H1 (cell line): ENCODE results near the gene DCUN1D2. TPM values are rescaled to one million over a fixed set of nuclear protein-coding genes. Genes with fewer than 3 reads are reported as not detected.

Experiments
- BACH1 ChIP-seq: IDR thresholded peaks from 2 replicates; pipeline ENCODE4 v1.6.1; 2012; ENCODE audit warnings: low read length, improper control_type of control experiment
- BCL11A ChIP-seq, 2 experiments: IDR thresholded peaks; one replicate each; pipeline ENCODE4 v1.6.1; 2011; ENCODE audit warnings: low read depth in 2 of 2, low read length in 2 of 2, mild to moderate bottlenecking in 2 of 2
- CBX5 ChIP-seq: fragments of 300-800, 300-1000 bp; sonication (generic); IDR thresholded peaks from 2 replicates; pipeline ENCODE4 v1.7.1; 2016; ENCODE audit warnings: antibody characterized with exemption, low read length, low read depth
- CHD1 ChIP-seq: IDR thresholded peaks from 2 replicates; pipeline ENCODE4 v1.6.1; 2012; ENCODE audit warnings: low read depth, low read length, improper control_type of control experiment
- EP300 ChIP-seq, 2 experiments: IDR thresholded peaks; 1 replicate in 1 of 2; 2 replicates in 1 of 2; pipeline ENCODE4 v1.6.1; 2011 to 2012; ENCODE audit warnings: low read depth in 2 of 2, low read length in 2 of 2, mild to moderate bottlenecking in 2 of 2, borderline replicate concordance in 1 of 2, inconsistent platforms in 1 of 2, moderate library complexity in 1 of 2
- JUND ChIP-seq: IDR thresholded peaks from 2 replicates; pipeline ENCODE4 v1.6.1; 2011; ENCODE audit warnings: mild to moderate bottlenecking, improper control_type of control experiment, low read length
- KDM1A ChIP-seq: fragments of 200-600, 300-600 bp; sonication (generic); IDR thresholded peaks from 2 replicates; pipeline ENCODE4 v1.7.1; 2016; ENCODE audit warnings: mild to moderate bottlenecking, low read length, borderline replicate concordance
- KDM5A ChIP-seq: fragments of 200-600 bp; IDR thresholded peaks from 2 replicates; pipeline ENCODE4 v1.7.1; 2012; ENCODE audit warnings: mild to moderate bottlenecking, low read length, inconsistent platforms, mixed read lengths
- NANOG ChIP-seq: IDR thresholded peaks from 2 replicates; pipeline ENCODE4 v1.6.1; 2011; ENCODE audit warnings: low read length, low read depth, mild to moderate bottlenecking, inconsistent platforms; ENCODE audit not compliant: insufficient read depth, poor library complexity, severe bottlenecking
- POU5F1 ChIP-seq: IDR thresholded peaks from 2 replicates; pipeline ENCODE4 v1.6.1; 2011; ENCODE audit warnings: low read depth, mild to moderate bottlenecking, low read length, moderate library complexity
- RAD21 ChIP-seq, 2 experiments: IDR thresholded peaks in 1 of 2; conservative IDR thresholded peaks in 1 of 2; 2 replicates each; pipeline ENCODE4 v1.6.1; 2011; ENCODE audit warnings: low read depth in 2 of 2, low read length in 2 of 2, improper control_type of control experiment in 1 of 2, inconsistent platforms in 1 of 2, mild to moderate bottlenecking in 1 of 2, moderate library complexity in 1 of 2
- RBBP5 ChIP-seq: IDR thresholded peaks from 2 replicates; pipeline ENCODE4 v1.7.1; 2012; ENCODE audit warnings: low read depth, mild to moderate bottlenecking, inconsistent platforms, low read length, moderate library complexity, borderline replicate concordance
- SP1 ChIP-seq: IDR thresholded peaks from 2 replicates; pipeline ENCODE4 v1.6.1; 2011; ENCODE audit warnings: low read depth, low read length
- SRF ChIP-seq: IDR thresholded peaks from 2 replicates; pipeline ENCODE4 v1.6.1; 2011; ENCODE audit warnings: mild to moderate bottlenecking, low read depth, low read length, moderate library complexity
- polyA plus RNA-seq, 7 experiments: library from polyadenylated mRNA; depleted of rRNA in 3 of 7; stranded (reverse) in 5 of 7; unstranded in 2 of 7; fragments of >200 nt in 5 of 7; fragments of 200-250 nt in 2 of 7; gene quantifications; 1 replicate in 5 of 7; 2 replicates in 1 of 7; 4 replicates in 1 of 7; pipeline versions ENCODE4 v1.2.1 to v1.2.3, GENCODE V29; 2011 to 2013; ENCODE audit warnings: missing spikeins in 2 of 7, mixed read lengths in 2 of 7
- total RNA-seq: library from RNA; stranded (reverse); fragmentation: NEBNext Ultra II Directional; extraction: Animal tissue kit (Norgen Biotek cat#: 25700); gene quantifications from 2 replicates; pipeline ENCODE4 v1.2.1, GENCODE V29; 2021
- TF ChIP-seq, protein P1 (sequence below), 3 experiments: IDR thresholded peaks; 1 replicate in 2 of 3; 2 replicates in 1 of 3; pipeline versions ENCODE4 v1.5.1 to v1.6.1; 2011; ENCODE audit warnings: low read length in 3 of 3, mild to moderate bottlenecking in 3 of 3, inconsistent platforms in 2 of 3, low read depth in 1 of 3, moderate library complexity in 1 of 3; ENCODE audit not compliant: insufficient read depth in 1 of 3; ENCODE audit errors: control extremely low read depth in 1 of 3
- TF ChIP-seq, protein P2 (sequence below): IDR thresholded peaks from 2 replicates; pipeline ENCODE4 v1.6.1; 2012; ENCODE audit warnings: inconsistent platforms

The DCUN1D2 gene
- total and polyA plus RNA-seq, 2 of the 8 experiments (the other 6 are each of a cell fraction or from before 2014, with no cell fraction given) = 19.5 to 35.3 TPM

DNA sequence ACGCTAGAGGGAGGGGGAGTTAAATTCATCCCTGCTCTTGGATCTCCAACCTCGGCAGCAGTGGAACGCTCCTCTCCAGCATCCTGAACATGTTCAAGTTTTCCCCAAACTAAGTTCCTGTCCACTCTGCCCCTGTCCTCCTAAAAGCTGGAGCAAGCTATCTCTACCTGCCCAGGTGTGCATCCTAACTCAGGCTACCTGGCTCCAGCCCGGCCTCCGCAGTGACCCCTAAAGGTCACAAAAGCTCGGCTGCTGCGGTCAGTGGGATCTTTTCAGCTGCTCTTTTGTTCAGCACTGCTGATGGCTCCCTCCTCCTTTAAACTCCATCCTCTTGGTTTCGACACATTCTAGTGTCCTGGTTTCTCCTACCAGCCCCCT, 1.4 kb downstream of the DCUN1D2 start (continued):
- no peak for TF ChIP-seq POU5F1
- no peak for TF ChIP-seq BACH1
- TF ChIP-seq SP1 = no peak
- no peak for TF ChIP-seq KDM5A
- TF ChIP-seq NANOG = no peak
- TF ChIP-seq CHD1 = no peak
- no peak for TF ChIP-seq JUND
- TF ChIP-seq BCL11A (IDR thresholded peaks at IDR 0.05; ENCODE audit: low read depth in 2 of 2, low read length in 2 of 2) = no peak
- TF ChIP-seq RBBP5 = no peak
- TF ChIP-seq, protein P1, sequence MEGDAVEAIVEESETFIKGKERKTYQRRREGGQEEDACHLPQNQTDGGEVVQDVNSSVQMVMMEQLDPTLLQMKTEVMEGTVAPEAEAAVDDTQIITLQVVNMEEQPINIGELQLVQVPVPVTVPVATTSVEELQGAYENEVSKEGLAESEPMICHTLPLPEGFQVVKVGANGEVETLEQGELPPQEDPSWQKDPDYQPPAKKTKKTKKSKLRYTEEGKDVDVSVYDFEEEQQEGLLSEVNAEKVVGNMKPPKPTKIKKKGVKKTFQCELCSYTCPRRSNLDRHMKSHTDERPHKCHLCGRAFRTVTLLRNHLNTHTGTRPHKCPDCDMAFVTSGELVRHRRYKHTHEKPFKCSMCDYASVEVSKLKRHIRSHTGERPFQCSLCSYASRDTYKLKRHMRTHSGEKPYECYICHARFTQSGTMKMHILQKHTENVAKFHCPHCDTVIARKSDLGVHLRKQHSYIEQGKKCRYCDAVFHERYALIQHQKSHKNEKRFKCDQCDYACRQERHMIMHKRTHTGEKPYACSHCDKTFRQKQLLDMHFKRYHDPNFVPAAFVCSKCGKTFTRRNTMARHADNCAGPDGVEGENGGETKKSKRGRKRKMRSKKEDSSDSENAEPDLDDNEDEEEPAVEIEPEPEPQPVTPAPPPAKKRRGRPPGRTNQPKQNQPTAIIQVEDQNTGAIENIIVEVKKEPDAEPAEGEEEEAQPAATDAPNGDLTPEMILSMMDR (IDR thresholded peaks at IDR 0.05; ENCODE audit: control extremely low read depth in 1 of 3, insufficient read depth in 1 of 3, low read depth in 1 of 3, low read length in 3 of 3) = peak; percentile 40 to 70 (median 64); a peak in 3 of 4 replicates
- TF ChIP-seq CBX5 = no peak
- peak; percentile 15 to 33; a peak in 3 of 4 replicates for TF ChIP-seq RAD21 (IDR thresholded peaks at IDR 0.05 in 1 of 2, conservative IDR thresholded peaks at IDR 0.05 in 1 of 2; ENCODE audit: low read depth in 2 of 2, low read length in 2 of 2)
- TF ChIP-seq EP300 (IDR thresholded peaks at IDR 0.05; ENCODE audit: borderline replicate concordance in 1 of 2, low read depth in 2 of 2, low read length in 2 of 2) = no peak
- no peak for TF ChIP-seq SRF
- no peak for TF ChIP-seq KDM1A
- TF ChIP-seq, protein P2, sequence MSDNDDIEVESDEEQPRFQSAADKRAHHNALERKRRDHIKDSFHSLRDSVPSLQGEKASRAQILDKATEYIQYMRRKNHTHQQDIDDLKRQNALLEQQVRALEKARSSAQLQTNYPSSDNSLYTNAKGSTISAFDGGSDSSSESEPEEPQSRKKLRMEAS = no peak
